GM18520 (cell line): ENCODE measurements around the gene AP4M1.

Experiments
- ATAC-seq: cut with Tn5 transposase; IDR thresholded peaks from one replicate; pipeline ENCODE4 v1.9.1; 2021; ENCODE audit not compliant: unreplicated experiment

AP4M1 gene

DNA sequence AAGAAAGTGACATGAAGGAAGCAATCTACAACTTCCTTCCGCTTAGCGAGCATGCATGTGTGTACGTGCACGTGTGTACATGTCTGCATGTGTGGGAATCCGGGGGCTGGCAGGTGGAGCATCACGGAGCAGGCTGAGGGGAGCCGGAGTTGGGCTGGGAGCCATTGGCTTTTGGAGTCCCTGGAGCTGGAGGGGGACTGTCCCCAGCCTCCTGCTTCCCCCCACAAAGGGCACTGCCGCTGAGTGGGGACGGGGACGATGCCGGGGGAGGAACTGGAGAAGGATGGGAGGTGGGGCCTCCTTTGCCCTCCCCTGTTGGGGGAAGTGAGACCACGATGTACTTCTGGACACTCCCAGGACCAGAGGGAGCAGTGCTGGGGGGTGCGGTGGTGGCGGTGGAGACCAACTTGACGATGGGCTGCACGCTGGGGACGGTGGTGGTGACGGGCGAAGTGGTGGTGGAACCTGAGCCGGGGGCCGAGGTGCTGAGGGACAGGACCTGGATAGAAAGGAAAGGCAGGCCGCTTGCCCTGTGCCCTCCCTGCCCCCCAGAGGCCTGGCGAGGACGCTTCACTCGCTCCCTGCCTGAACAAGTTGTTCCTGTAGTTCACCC, 5.8 kb downstream of the AP4M1 start:
- ATAC-seq: no peak

DNA sequence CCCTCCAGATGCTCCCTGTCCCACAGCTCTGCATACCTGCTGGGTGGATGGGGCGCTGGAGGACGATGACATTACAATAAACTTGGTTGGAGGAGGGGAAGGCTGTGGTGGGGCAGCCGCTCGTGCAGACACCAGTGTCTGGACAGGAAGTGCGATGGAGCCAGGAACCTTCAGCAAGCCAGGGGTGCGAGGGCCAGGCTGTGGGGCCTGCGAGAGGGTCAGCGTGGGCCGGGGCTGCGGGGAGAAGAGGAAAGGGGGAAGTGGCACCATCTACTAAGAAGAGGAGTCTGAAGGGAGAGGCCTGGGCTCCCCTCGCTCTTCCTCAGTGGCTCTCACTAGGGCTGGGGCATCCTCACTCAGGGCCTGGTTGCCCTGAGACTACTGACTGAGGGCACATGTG, 6.4 kb downstream of the AP4M1 start:
- ATAC-seq: no peak

DNA sequence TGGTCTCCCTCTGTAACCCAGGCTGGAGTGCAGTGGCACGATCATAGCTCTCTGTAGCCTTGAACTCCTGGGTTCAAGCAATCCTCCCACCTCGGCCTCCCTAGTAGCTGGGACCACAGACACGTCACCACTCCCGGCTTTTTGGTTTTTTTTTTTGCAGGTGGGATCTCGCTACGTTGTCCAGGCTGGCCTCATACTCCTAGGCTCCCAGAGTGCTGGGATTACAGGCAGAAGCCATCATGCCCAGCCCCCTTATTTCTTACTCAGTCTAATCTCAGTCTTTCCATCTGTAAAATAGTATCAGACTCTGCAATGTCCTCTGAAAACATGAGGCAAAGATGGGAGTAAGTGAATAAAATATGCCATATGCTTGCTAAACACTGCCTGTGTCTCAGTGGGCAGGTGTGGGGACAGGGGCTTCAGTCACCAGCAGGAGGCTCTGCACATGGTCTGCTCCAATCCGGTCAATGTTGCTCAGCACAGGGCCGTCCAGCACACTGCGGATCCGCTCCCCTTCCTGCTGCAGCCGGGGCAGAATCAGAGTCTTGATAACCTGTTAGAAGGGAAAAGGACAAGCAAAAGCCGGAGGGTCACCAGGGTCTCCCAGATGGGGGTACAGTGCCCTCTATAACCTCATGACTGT, 8.2 kb downstream of the AP4M1 start:
- ATAC-seq: no peak

DNA sequence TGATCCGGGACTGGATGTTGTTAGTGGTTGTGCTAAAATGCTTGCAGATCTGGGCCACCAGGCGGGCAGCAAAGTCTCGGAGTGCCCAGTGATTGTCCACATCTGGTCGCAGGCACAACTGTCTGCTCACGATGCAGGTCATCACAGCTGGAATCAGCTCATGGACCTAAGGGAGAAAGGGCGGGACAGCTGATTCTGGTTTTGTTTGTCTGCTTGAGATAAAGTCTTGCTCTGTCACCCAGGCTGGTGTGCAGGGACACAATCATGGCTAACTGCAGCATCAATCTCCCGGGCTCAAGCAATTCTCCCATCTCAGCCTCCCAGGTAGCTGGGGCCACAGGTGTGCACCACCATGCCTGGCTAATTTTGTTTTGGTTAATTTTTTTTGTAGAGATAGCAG, 9.7 kb downstream of the AP4M1 start:
- no peak for ATAC-seq

DNA sequence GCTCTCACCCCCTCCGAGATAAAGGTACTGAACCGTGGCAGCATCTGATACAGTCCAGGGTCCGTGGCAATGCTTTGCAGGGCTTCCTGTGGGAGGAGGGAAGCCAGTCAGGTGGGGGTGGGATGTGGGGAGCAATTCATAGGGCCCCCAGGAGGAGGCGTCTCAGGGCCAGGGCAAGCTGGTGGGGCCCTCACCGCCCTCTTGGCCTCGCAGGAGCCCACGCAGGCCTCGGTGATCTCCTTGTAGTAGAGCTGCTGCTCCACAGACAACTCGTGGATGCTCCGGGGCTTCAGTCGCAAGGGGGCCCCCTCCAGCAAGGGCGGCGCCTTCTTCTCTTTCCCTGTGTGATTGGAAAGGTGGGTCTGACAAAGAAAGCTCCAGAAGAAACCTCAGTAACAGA, 10.5 kb downstream of the AP4M1 start:
- no peak for ATAC-seq

DNA sequence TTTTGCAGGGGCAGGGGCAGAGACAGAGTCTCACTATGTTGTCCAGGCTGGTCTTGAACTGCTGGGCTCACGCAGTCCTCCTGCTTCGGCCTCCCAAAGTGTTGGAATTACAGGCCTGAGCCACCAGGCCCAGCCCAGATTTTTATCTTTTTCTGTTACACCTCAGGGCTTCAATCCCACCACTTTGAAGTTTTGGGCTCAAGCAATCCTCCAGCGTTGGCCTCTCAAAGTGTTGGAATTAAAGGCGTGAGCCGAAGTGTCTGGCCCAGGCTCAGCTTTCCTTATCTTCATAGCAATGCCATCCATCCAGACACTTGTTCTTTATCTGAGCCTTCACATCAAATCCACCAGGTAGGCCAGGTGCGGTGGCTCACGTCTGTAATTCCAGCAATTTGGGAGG, 13.6 kb downstream of the AP4M1 start:
- no peak for ATAC-seq

DNA sequence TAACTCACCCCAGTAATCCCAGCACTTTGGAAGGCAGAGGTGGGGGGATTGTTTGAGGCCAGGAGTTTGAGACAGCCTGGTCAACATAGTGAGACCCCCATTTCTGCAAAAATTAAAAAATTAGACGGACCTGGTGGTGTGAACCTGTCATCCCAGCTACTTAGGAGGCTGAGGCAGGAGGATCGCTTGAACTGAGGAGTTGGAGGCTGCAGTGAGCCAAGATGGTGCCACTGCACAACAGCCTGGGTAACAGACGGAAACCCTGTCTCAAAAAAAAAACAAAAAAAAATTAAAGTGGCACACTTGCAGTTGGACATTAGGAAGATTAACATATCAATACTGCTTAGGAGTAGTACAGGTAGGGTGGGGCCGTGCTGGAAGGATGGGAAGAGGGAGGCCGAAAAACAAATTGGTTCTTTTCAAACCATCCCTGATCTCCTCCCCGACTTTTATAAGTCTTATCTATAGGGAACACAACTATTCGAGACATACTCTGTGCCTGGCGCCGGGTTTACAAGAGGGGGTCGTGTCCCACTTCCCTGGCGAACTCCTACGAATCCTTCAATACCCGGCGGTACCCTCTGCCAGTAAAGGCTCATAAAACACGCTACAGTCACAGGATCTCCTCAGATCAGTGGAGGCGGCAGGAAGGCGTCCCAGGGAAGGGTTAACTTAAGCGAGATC, 17.1 kb downstream of the AP4M1 start:
- ATAC-seq: no peak

DNA sequence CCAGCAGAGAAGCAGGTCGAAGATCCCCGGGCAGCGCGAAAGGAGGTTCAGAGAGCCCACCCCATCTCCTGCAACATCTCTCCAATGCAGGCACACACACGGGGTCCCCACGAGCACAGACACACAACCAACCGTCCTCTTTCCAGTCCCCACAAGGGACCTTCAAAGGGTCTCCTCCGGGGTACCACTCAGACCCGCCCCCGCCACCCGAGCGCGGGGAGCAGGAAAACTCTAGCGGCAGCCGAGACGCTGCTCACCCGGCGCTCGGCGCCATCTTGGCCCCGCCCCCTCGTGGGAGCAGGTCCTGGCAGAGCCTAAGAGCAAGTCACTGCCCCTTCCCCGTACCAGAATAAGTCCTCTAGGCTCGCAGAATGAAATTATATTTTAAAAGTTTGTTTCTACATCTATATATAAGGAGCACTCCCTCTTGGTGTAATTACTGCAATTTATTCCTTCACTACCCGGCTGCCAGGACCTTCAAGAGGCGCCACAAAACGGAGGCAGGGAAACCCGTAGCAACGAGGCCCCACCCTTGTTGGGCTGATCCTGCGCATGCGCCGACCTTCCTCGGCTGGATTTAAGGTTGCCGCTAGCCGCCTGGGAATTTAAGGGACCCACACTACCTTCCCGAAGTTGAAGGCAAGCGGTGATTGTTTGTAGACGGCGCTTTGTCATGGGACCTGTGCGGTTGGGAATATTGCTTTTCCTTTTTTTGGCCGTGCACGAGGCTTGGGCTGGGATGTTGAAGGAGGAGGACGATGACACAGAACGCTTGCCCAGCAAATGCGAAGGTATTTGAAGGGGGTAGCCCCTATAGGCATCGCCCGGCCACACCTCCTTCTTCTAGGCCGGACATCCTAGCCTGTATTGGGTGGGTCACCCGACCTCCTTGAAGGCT, 17.9 kb downstream of the AP4M1 start, which contains the start of the genes CNPY4 and TAF6:
CNPY4 (plus strand) TSS at position 563 of the 898 bp plus-strand sequence; CDS start at position 674, 111 bp downstream.
TAF6 (minus strand) TSS at position 287 of the 898 bp plus-strand sequence. CDS start 5,149 bp downstream, outside the sequence.
- peak; percentile 72 for ATAC-seq

DNA sequence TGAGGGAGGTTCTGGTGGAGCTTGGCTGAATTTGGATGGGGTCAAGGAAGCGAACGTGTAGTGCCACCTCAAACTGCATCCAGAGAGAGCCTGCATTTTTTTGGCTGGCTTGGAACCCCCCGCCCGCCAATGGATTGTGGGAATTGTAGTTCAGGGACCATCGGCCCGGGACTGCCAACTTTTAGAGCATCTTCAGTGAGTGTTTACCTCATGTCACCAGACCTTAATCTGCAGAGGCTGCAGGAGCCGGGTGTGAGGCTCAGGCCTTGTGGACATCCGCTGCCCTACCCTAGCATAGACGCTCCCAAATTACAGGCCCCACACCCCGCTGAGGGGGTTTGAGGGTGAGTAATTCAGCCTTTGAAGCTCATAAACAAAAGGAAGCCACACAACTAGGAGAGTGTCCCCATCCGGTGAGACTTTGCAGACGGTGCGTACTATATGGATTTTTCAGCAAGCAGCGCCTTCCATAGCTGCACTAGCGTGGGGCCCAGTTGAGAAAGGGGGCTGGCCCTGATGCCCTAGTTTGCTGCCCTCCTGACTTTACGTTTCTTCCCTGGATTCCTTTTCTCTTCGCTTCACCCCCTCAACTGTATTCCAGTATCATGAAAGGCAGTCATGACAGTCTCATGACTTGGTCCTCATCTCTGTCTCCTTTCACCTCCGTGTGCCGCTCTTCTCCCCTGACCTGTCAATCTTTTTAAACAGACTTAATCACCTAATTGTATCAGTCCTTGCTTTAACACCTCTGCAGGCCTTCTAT, 18.7 kb downstream of the AP4M1 start:
- peak; percentile 8 for ATAC-seq

DNA sequence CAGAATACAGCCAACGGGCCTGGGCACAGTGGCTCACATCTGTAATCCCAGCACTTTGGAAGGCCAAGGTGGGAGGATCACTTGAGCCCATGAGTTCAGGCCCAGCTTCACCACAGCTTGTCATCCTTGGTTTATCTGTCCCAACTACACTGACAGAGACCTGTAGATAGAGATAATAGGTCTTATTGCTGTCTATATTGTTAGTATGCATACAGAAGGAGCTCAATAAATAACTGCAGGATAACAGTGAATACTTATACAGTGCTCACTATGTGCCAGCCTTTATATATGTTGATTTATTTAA, 19.2 kb downstream of the AP4M1 start:
- ATAC-seq: no peak

DNA sequence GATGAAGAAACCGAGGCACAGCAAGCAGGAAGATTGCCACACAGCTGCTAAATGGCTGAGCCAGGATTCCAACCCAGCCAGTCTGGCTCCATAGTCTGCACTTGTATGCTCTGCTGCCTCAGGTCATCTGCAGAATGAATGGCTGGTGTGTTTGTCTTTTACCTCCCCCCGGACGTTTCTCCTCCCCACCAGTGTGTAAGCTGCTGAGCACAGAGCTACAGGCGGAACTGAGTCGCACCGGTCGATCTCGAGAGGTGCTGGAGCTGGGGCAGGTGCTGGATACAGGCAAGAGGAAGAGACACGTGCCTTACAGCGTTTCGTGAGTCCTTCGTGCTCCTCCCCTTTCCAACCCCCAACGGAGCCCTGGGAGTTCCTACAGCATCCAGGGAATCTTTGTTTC, 20.6 kb downstream of the AP4M1 start:
- ATAC-seq: no peak

DNA sequence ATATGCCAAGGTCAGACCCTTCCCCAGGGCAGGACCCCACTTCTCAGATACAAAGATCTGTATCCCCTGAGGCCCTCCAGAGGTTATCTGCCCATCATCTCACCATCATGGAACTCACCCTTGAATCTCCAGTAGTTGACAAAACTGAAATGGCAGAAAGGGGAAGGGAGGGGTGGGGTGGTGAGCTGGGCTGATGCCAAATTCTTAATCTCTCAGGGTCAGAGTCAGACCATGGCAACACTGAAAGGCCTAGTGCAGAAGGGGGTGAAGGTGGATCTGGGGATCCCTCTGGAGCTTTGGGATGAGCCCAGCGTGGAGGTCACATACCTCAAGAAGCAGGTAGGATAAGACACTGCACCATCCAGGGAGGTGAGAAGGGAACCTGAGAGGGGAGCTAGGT, 21.1 kb downstream of the AP4M1 start:
- no peak for ATAC-seq

DNA sequence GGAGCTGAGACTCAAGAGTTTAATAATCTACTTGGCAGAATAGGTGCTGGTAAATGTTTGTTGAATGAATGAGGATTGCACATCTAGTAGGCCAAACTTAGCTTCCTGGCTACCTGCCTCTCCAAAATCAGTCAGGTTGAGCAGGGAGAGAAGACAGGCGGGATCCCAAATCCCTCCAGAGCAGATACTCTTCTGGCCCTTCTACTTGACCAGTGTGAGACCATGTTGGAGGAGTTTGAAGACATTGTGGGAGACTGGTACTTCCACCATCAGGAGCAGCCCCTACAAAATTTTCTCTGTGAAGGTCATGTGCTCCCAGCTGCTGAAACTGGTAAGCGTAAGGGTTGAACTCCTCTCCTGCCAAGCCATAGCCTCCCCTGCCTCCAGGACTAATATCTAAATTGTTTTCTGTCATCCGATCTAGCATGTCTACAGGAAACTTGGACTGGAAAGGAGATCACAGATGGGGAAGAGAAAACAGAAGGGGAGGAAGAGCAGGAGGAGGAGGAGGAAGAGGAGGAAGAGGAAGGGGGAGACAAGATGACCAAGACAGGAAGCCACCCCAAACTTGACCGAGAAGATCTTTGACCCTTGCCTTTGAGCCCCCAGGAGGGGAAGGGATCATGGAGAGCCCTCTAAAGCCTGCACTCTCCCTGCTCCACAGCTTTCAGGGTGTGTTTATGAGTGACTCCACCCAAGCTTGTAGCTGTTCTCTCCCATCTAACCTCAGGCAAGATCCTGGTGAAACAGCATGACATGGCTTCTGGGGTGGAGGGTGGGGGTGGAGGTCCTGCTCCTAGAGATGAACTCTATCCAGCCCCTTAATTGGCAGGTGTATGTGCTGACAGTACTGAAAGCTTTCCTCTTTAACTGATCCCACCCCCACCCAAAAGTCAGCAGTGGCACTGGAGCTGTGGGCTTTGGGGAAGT, 23.1 kb downstream of the AP4M1 start:
- no peak for ATAC-seq

DNA sequence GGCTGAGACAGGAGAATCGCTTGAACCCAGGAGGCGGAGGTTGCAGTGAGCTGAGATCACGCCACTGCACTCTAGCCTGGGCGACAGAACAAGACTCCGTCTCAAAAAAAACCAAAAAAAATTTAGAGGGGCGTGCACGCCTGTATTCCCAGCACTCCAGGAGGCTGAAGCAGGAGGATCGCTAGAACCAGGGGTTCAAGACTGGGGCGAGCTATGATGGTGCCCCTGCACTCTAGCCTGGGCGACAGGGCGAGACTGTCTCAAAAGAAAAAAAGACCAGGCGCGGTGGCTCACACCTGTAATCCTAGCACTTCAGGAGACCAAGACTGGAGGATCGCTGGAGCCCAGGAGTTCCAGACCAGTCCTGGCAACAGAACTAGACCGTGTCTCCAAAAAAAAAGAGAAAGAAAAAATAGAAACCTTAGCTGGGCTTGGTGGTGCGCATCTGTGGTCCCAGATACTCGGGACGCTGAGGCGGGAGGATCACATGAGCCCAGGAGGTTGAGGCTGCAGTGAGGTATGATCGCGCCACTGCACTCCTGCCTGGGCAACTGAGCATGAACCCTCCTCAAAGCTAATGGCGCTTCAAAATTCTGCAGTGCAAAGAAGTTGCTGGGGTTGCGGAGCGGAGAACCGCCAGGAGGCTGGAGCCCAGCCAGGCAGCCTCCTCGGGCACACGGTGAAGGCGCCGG, 24.9 kb downstream of the AP4M1 start:
- no peak for ATAC-seq

DNA sequence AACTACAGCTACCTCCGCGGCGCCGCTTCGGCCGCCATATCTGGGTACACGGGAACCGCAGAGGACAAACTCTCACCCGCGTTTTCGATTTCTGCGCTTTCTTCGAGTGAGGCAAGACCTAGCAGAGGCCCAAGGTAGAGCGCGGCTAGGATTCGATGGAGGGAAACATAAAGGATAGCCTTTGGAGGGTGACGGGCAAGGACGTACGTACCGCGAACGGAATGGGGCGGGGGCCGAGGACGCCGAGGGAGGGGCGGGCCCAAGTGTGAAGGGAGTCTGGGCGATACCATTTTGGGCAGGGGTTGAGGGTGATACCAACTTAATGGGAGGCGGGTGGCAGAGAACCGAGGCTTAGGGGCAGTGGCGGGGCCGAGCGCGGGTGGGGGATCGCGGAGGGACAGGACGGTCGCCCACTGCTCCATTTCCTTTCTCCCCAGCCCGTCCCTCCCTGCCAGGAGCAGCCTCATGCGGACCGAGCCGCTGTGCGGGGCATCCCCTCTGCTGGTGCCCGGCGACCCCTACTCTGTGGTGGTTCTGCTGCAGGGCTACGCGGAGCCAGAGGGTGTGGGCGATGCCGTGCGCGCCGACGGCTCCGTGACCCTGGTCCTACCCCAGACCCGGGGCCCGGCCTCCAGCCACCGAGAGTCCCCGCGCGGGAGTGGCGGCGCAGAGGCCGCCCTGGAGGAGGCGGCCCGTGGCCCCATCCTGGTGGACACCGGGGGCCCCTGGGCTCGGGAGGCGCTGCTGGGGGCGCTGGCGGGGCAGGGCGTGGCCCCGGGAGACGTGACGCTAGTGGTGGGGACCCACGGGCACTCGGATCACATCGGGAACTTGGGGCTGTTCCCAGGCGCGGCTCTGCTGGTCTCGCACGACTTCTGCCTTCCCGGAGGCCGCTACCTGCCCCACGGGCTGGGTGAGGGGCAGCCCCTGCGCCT, 25.8 kb downstream of the AP4M1 start, which contains the start of gene MBLAC1:
MBLAC1 (plus strand) TSS at position 37 of the 935 bp plus-strand sequence; CDS start at position 466, 429 bp downstream.
- ATAC-seq: no peak

DNA sequence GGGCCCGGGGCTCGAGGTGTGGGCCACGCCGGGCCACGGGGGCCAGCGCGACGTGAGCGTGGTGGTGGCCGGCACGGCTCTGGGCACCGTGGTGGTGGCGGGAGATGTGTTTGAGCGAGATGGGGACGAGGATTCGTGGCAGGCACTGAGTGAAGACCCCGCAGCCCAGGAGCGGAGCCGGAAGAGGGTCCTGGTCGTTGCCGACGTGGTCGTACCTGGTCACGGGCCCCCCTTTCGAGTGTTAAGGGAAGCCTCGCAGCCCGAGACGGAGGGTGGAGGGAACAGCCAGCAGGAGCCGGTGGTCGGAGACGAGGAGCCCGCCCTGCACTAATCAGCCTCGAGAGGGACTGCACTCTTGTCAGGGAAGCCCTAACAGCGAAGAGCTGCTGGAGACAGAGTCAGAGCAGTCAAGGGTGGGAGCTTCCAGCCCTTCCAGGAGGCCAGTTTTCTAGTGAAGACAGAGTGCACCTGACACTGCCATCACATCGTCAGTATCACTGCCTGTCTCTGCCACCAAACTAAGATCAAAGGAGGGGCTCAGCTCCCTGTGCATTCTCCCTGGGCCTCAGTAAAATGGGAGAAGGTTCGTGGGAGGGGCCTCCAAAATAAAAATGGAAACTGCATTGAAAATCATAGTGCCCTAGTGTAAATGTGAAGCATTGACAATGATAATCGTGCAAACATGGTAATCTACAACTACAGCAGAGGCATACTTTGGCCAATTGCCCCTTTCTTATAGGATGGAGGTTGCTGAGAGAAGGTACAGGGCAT, 26.6 kb downstream of the AP4M1 start:
- ATAC-seq: no peak

DNA sequence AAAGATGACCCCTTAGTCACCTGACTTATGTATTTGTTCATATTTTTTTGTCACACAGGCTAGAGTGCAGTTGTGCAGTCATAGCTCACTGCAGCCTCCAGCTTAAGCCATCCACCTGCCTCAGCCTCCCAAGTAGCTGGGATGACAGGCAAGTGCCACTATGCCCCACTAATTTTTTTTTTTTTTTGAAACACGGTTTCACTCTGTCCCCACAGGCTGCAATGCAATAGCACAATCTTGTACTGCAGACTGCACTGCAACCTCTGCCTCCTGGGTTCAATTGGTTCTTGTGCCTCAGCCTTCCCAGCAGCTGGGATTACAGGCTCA, 27.2 kb downstream of the AP4M1 start:
- no peak for ATAC-seq
